Measurements from ENCODE around the gene SLFNL1. TPM values are rescaled to one million over a fixed set of nuclear protein-coding genes. Genes with fewer than 3 reads are reported as not detected.

The SLFNL1 gene
- total RNA-seq, 1 donor from 2014 or later = 0.16 TPM

- H3K27me3 ChIP-seq (ENCODE audit: low read depth) = no peaks in the 10 kb centered on the region
- no peak for TF ChIP-seq CTCF (IDR thresholded peaks at IDR 0.05; ENCODE audit: borderline replicate concordance)
- peak overlapping the region; percentile 79 for H3K4me3 ChIP-seq
- H3K4me1 ChIP-seq = peaks cover 31% of the 10 kb centered on the region
- DNase-seq = no peak
- H3K9me3 ChIP-seq (replicated peaks) = no peaks in the 10 kb centered on the region
- intact Hi-C loops (cut with micrococcal nuclease) = no loop called here
- peak overlapping the region; percentile 98 for H3K27ac ChIP-seq (replicated peaks)
- peaks cover 17% of the 10 kb centered on the region for H3K36me3 ChIP-seq
Observed at GRCh38 chr1:40980068-40980452, 41.5 kb downstream of the SLFNL1 start.

GRCh38 chr1:40979241-40980067, 42.1 kb downstream of the SLFNL1 start, which contains the start of gene CTPS1:
Gene CTPS1 (plus strand): TSS chr1:40979696. CDS start chr1:40983291, 3,595 bp downstream.
- H3K4me1 ChIP-seq = peaks cover 29% of the 10 kb centered on the region
- intact Hi-C loops (cut with micrococcal nuclease) = no loop called here

GRCh38 chr1:40978886-40979240, 42.7 kb downstream of the SLFNL1 start:
- H3K4me1 ChIP-seq = peaks cover 29% of the 10 kb centered on the region
- no peak for TF ChIP-seq CTCF (IDR thresholded peaks at IDR 0.05; ENCODE audit: borderline replicate concordance)
- no peak for DNase-seq
- H3K27me3 ChIP-seq (ENCODE audit: low read depth) = no peaks in the 10 kb centered on the region
- H3K36me3 ChIP-seq = peaks cover 5% of the 10 kb centered on the region
- intact Hi-C loops (cut with micrococcal nuclease) = no loop called here
- no peaks in the 10 kb centered on the region for H3K9me3 ChIP-seq (replicated peaks)
- H3K27ac ChIP-seq (replicated peaks) = peak overlapping the region; percentile 98
- peak overlapping the region; percentile 79 for H3K4me3 ChIP-seq

More at GRCh38 chr1:40979241-40980067, 42.1 kb downstream of the SLFNL1 start, which contains the start of gene CTPS1:
- no peaks in the 10 kb centered on the region for H3K27me3 ChIP-seq (ENCODE audit: low read depth)
- DNase-seq = peak; percentile 96
- peaks cover 11% of the 10 kb centered on the region for H3K36me3 ChIP-seq
- peak within 1 kb of the TSS; percentile 98 for H3K27ac ChIP-seq (replicated peaks)
- no peak for TF ChIP-seq CTCF (IDR thresholded peaks at IDR 0.05; ENCODE audit: borderline replicate concordance)
- no peaks in the 10 kb centered on the region for H3K9me3 ChIP-seq (replicated peaks)
- peak within 1 kb of the TSS; percentile 79 for H3K4me3 ChIP-seq

- H3K27ac ChIP-seq (replicated peaks) = no peak overlapping the region
- no peak for DNase-seq
- no peaks in the 10 kb centered on the region for H3K27me3 ChIP-seq (ENCODE audit: low read depth)
- H3K4me3 ChIP-seq = no peak overlapping the region
- intact Hi-C loops (cut with micrococcal nuclease) = no loop called here
- H3K36me3 ChIP-seq = no peaks in the 10 kb centered on the region
- H3K9me3 ChIP-seq (replicated peaks) = no peaks in the 10 kb centered on the region
- no peak for TF ChIP-seq CTCF (IDR thresholded peaks at IDR 0.05; ENCODE audit: borderline replicate concordance)
- H3K4me1 ChIP-seq = peaks cover 29% of the 10 kb centered on the region
Observed at GRCh38 chr1:40977716-40978115, 43.8 kb downstream of the SLFNL1 start.

GRCh38 chr1:40976952-40977690, 44.4 kb downstream of the SLFNL1 start:
- DNase-seq = no peak
- intact Hi-C loops (cut with micrococcal nuclease) = no loop called here
- Histone ChIP-seq H3K27ac (replicated peaks) (no peak overlapping the region), H3K9me3 (replicated peaks) (no peaks in the 10 kb centered on the region), H3K36me3 (no peaks in the 10 kb centered on the region), H3K4me3 (no peak overlapping the region), H3K27me3 (ENCODE audit: low read depth) (no peaks in the 10 kb centered on the region), H3K4me1 (peaks cover 28% of the 10 kb centered on the region)
- no peak for TF ChIP-seq CTCF (IDR thresholded peaks at IDR 0.05; ENCODE audit: borderline replicate concordance)
